A673 (cell line): ENCODE measurements around the gene AKAP17A.

Source experiments
- EZH2 ChIP-seq: fragments of 200-600 bp; sonication (generic); IDR thresholded peaks from 2 replicates; pipeline ENCODE4 v1.6.1; 2017; ENCODE audit warnings: borderline replicate concordance, low read depth, mild to moderate bottlenecking, mixed read lengths, antibody characterized with exemption, low read length; ENCODE audit not compliant: poor library complexity, severe bottlenecking
- TF ChIP-seq, protein P1 (sequence below): fragments of 300-800, 200-600 bp; sonication (generic); conservative IDR thresholded peaks from 2 replicates; pipeline ENCODE4 v1.5.1; 2017; ENCODE audit warnings: low read depth, mild to moderate bottlenecking, antibody characterized with exemption, low read length, moderate library complexity, mixed read lengths

DNA sequence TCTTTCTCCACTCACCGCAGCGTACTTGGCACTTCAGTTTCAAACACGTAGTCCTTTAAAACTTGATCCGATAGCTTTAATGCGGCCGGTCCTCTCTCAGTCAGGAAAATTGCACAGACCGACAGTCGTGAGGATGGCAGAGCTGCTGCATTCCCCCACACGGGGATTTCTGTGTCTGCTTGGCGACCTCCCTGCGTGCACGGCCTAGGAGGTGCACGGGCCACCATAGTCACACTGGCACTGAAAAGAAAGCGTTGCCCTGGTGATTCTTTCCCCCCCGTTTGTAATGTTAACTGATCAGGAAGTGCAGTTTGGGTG lies 10.3 kb downstream of the AKAP17A start:
- TF ChIP-seq, protein P1, sequence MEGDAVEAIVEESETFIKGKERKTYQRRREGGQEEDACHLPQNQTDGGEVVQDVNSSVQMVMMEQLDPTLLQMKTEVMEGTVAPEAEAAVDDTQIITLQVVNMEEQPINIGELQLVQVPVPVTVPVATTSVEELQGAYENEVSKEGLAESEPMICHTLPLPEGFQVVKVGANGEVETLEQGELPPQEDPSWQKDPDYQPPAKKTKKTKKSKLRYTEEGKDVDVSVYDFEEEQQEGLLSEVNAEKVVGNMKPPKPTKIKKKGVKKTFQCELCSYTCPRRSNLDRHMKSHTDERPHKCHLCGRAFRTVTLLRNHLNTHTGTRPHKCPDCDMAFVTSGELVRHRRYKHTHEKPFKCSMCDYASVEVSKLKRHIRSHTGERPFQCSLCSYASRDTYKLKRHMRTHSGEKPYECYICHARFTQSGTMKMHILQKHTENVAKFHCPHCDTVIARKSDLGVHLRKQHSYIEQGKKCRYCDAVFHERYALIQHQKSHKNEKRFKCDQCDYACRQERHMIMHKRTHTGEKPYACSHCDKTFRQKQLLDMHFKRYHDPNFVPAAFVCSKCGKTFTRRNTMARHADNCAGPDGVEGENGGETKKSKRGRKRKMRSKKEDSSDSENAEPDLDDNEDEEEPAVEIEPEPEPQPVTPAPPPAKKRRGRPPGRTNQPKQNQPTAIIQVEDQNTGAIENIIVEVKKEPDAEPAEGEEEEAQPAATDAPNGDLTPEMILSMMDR, result no peak
- no peak for TF ChIP-seq EZH2
